GM12878 (cell line): ENCODE results near the gene FBXL17. TPM values are rescaled to one million over a fixed set of nuclear protein-coding genes. Genes with fewer than 3 reads are reported as not detected.

Experiments used
- ATAC-seq: fragments of 200-7000 bp; cut with Tn5 transposase; 3 replicates; pipeline ENCODE4 v1.9.1; 2020; ENCODE audit warnings: mild to moderate bottlenecking, moderate library complexity
- BruUV-seq: library from RNA; stranded (reverse); fragments of 400-500 nt; replicated peaks from 2 replicates; lab custom pipeline; 2021; lab: Mats Ljungman, UMichigan
- CTCF ChIA-PET: fragments of 300-600 bp; sonication (Branson Sonifier 250); formaldehyde crosslinking; extraction: SDS; loops from one replicate; lab custom pipeline; 2021; ENCODE audit warnings: inconsistent platforms; lab: Yijun Ruan, JAX
- POLR2A ChIA-PET: fragments of 350-600 bp; formaldehyde crosslinking; extraction: SDS; loops from one replicate; lab custom pipeline; 2021; ENCODE audit warnings: inconsistent platforms; lab: Charles Lee
- RAD21 ChIA-PET: fragments of 300-600 bp; sonication (Branson Sonifier 250); formaldehyde crosslinking; loops from one replicate; lab custom pipeline; 2023; ENCODE audit warnings: antibody characterized with exemption; ENCODE audit not compliant: unreplicated experiment; lab: Charles Lee
- SMC1A ChIA-PET: fragments of 300-600 bp; sonication (Branson Sonifier 250); formaldehyde crosslinking; loops from one replicate; lab custom pipeline; 2023; ENCODE audit not compliant: unreplicated experiment, uncharacterized antibody; lab: Charles Lee
- DNase-seq: peaks from one replicate; pipeline ENCODE4 v3.0.0-alpha.2; 2011; ENCODE audit warnings: low read depth, low spot score
- FAIRE-seq: peaks from 3 replicates; lab custom pipeline; 2011; peaks lifted over from hg19 to GRCh38; lab: Jason Lieb, UNC
- H2AFZ ChIP-seq: 2 replicates; pipeline ENCODE4 v1.6.0; 2011; ENCODE audit warnings: low read depth, low read length, control low read depth; ENCODE audit not compliant: control insufficient read depth
- H3K27ac ChIP-seq: 2 replicates; pipeline ENCODE4 v1.5.1; 2011; ENCODE audit warnings: control low read depth; ENCODE audit not compliant: control insufficient read depth, insufficient read depth
- H3K27me3 ChIP-seq, 2 experiments: replicated peaks in 1 of 2; 2 replicates each; pipeline versions ENCODE4 v1.6.0 to v1.6.1; 2011; ENCODE audit warnings: low read length in 1 of 2; ENCODE audit not compliant: control insufficient read depth in 2 of 2, insufficient read depth in 2 of 2
- H3K36me3 ChIP-seq, 2 experiments: 2 replicates each; pipeline ENCODE4 v1.5.1; 2011; ENCODE audit warnings: low read length in 1 of 2; ENCODE audit not compliant: control insufficient read depth in 2 of 2, insufficient read depth in 2 of 2
- H3K4me1 ChIP-seq: 2 replicates; pipeline ENCODE4 v1.6.1; 2011; ENCODE audit warnings: mild to moderate bottlenecking, low read length, moderate library complexity, mixed read lengths; ENCODE audit not compliant: control insufficient read depth, insufficient read depth
- H3K4me2 ChIP-seq: 2 replicates; pipeline ENCODE4 v1.6.0; 2011; ENCODE audit warnings: control low read depth; ENCODE audit not compliant: control insufficient read depth, insufficient read depth
- H3K4me3 ChIP-seq: fragments of 200-600 bp; sonication (generic); 2 replicates; pipeline ENCODE4 v1.5.1; 2016
- H3K79me2 ChIP-seq: 2 replicates; pipeline ENCODE4 v1.6.0; 2011; ENCODE audit warnings: low read length; ENCODE audit not compliant: control insufficient read depth, insufficient read depth
- H3K9ac ChIP-seq: 2 replicates; pipeline ENCODE4 v1.8.0; 2011; ENCODE audit warnings: low read length, control low read depth, mixed read lengths; ENCODE audit not compliant: control insufficient read depth, insufficient read depth
- H3K9me3 ChIP-seq: replicated peaks from 3 replicates; pipeline ENCODE4 v1.5.1; 2011; ENCODE audit warnings: mild to moderate bottlenecking, low read length; ENCODE audit not compliant: control insufficient read depth, insufficient read depth
- H4K20me1 ChIP-seq: 2 replicates; pipeline ENCODE4 v1.6.0; 2011; ENCODE audit not compliant: control insufficient read depth, insufficient read depth
- CREB1 ChIP-seq: IDR thresholded peaks from 2 replicates; pipeline ENCODE4 v1.6.1; 2012; ENCODE audit warnings: low read depth, mild to moderate bottlenecking, inconsistent platforms
- LARP7 ChIP-seq: fragments of 450-650 bp; IDR thresholded peaks from 2 replicates; pipeline ENCODE4 v1.6.1; 2017; ENCODE audit warnings: mild to moderate bottlenecking
- NR2F1 ChIP-seq: fragments of 450-650 bp; conservative IDR thresholded peaks from 2 replicates; pipeline ENCODE4 v1.6.1; 2017; ENCODE audit warnings: mild to moderate bottlenecking
- POLR2AphosphoS2 ChIP-seq: IDR thresholded peaks from 2 replicates; pipeline ENCODE4 v1.6.1; 2011; ENCODE audit warnings: low read depth, mild to moderate bottlenecking, low read length, improper control_type of control experiment, moderate library complexity
- SIX5 ChIP-seq: IDR thresholded peaks from 2 replicates; pipeline ENCODE4 v1.6.1; 2011; ENCODE audit warnings: mild to moderate bottlenecking, low read depth, low read length, moderate library complexity; ENCODE audit not compliant: severe bottlenecking
- ZNF207 ChIP-seq: fragments of 450-650 bp; IDR thresholded peaks from 2 replicates; pipeline ENCODE4 v1.6.1; 2014; ENCODE audit warnings: antibody characterized with exemption, mild to moderate bottlenecking, borderline replicate concordance
- WGBS: methylation state at CpG from one replicate; pipeline ENCODE4 v1.1.6; 2016; ENCODE audit warnings: low lambda C conversion rate; ENCODE audit not compliant: insufficient replicate concordance, insufficient coverage; ENCODE audit errors: missing lambda C conversion rate; 5-methylcytosine and 5-hydroxymethylcytosine counted together
- in situ Hi-C: fragments of 300-500 bp; cut with MboI; formaldehyde crosslinking; loops from 9 replicates; pipeline ENCODE4 v1.14.3; 2018; ENCODE audit warnings: mixed read lengths
- intact Hi-C: fragments of 100-400 bp; cut with micrococcal nuclease; formaldehyde crosslinking; loops from one replicate; pipeline ENCODE4 v1.14.2; 2022; ENCODE audit not compliant: unreplicated experiment
- polyA plus RNA-seq, 11 experiments: library from polyadenylated mRNA; depleted of rRNA in 4 of 11; unstranded in 6 of 11; stranded (reverse) in 5 of 11; fragments of >200 nt; fragmentation: Nextera tagmentation in 4 of 11; fragmentation: Illumina TruSeq in 1 of 11; extraction: Ambion mirVana in 4 of 11; extraction: Trizol in 1 of 11; gene quantifications; 1 replicate in 1 of 11; 2 replicates in 10 of 11; pipeline versions ENCODE4 v1.2.1 to v1.2.3, GENCODE V29; 2011 to 2016; ENCODE audit warnings: inconsistent platforms in 2 of 11, missing spikeins in 2 of 11, low read depth in 1 of 11
- total RNA-seq, 4 experiments: library from RNA; depleted of rRNA in 3 of 4; stranded (reverse); fragments of >200 nt in 3 of 4; fragmentation: Illumina TruSeq in 1 of 4; extraction: Trizol in 1 of 4; gene quantifications; 2 replicates each; pipeline versions ENCODE4 v1.2.1 to v1.2.3, GENCODE V29; 2013 to 2021
- TF ChIP-seq, protein P1 (sequence below): fragments of 450-650 bp; IDR thresholded peaks from 2 replicates; pipeline ENCODE4 v1.6.1; 2017; ENCODE audit warnings: mild to moderate bottlenecking, low read depth, inconsistent platforms; ENCODE audit not compliant: poor library complexity, severe bottlenecking
- TF ChIP-seq, protein P2 (sequence below): fragments of 450-650 bp; IDR thresholded peaks from 2 replicates; pipeline ENCODE4 v1.6.1; 2017; ENCODE audit warnings: antibody characterized with exemption, mild to moderate bottlenecking, moderate library complexity

Gene FBXL17
- total and polyA plus RNA-seq, 10 of the 15 experiments (the other 5 are each of a cell fraction or from before 2014, with no cell fraction given) = 0.88 to 9.0 (median 4.4) TPM

DNA sequence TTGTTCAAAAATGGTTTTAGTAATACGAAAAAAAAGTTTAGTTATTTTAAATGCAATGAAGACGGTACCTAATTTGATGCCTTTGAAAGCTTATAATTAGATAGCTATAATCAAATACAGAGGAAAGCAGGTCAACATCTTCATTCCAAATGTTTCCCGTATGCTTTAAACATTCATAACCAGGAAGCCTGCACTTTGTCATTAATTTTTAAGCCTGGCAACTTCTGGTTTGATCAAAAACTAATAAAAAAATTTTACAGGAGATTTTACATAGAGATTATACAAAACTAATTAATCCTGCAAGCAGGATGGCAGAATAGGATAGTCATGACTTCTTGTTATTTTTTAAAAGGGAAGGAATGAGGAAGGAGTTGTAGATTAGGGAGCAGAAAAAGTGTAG lies 353.0 kb downstream of the FBXL17 start:
- BruUV-seq = no TSS peak
- TF ChIP-seq, protein P1, sequence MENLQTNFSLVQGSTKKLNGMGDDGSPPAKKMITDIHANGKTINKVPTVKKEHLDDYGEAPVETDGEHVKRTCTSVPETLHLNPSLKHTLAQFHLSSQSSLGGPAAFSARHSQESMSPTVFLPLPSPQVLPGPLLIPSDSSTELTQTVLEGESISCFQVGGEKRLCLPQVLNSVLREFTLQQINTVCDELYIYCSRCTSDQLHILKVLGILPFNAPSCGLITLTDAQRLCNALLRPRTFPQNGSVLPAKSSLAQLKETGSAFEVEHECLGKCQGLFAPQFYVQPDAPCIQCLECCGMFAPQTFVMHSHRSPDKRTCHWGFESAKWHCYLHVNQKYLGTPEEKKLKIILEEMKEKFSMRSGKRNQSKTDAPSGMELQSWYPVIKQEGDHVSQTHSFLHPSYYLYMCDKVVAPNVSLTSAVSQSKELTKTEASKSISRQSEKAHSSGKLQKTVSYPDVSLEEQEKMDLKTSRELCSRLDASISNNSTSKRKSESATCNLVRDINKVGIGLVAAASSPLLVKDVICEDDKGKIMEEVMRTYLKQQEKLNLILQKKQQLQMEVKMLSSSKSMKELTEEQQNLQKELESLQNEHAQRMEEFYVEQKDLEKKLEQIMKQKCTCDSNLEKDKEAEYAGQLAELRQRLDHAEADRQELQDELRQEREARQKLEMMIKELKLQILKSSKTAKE = no peak
- TF ChIP-seq, protein P2, sequence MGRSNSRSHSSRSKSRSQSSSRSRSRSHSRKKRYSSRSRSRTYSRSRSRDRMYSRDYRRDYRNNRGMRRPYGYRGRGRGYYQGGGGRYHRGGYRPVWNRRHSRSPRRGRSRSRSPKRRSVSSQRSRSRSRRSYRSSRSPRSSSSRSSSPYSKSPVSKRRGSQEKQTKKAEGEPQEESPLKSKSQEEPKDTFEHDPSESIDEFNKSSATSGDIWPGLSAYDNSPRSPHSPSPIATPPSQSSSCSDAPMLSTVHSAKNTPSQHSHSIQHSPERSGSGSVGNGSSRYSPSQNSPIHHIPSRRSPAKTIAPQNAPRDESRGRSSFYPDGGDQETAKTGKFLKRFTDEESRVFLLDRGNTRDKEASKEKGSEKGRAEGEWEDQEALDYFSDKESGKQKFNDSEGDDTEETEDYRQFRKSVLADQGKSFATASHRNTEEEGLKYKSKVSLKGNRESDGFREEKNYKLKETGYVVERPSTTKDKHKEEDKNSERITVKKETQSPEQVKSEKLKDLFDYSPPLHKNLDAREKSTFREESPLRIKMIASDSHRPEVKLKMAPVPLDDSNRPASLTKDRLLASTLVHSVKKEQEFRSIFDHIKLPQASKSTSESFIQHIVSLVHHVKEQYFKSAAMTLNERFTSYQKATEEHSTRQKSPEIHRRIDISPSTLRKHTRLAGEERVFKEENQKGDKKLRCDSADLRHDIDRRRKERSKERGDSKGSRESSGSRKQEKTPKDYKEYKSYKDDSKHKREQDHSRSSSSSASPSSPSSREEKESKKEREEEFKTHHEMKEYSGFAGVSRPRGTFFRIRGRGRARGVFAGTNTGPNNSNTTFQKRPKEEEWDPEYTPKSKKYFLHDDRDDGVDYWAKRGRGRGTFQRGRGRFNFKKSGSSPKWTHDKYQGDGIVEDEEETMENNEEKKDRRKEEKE = no peak
- TF ChIP-seq POLR2AphosphoS2 (no peak), SIX5 (no peak), ZNF207 (no peak), LARP7 (no peak), NR2F1 (no peak), CREB1 (no peak)
- Histone ChIP-seq H3K36me3 (no peaks in the 10 kb centered on the region), H3K27ac (no peak overlapping the region), H4K20me1 (no peaks in the 10 kb centered on the region), H2AFZ (no peak overlapping the region), H3K79me2 (no peaks in the 10 kb centered on the region), H3K4me3 (no peak overlapping the region), H3K9me3 (no peaks in the 10 kb centered on the region), H3K4me2 (no peak overlapping the region), H3K4me1 (no peaks in the 10 kb centered on the region), H3K9ac (no peak overlapping the region), H3K27me3 (no peaks in the 10 kb centered on the region)
- intact Hi-C loops = no loop called here
- ChIA-PET SMC1A (interaction anchor here (2.0 kb wide), 1 partner anchor 10 kb away, joined by 11 read pairs; no protein-coding TSS in a partner anchor), RAD21 (no interaction called here), POLR2A (no interaction called here), CTCF (interaction anchor here (0.6 kb wide), 2 partner anchors 354 to 1388 kb away, joined by 3 to 5 read pairs; no protein-coding TSS in a partner anchor)
- DNase-seq (no peak), FAIRE-seq (no peak), ATAC-seq (no peak)
- WGBS = 81% methylated on average over 3 of the region's 3 CpGs
- in situ Hi-C loops = no loop called here
